ENCODE results near the gene KRTAP5-10.
"Not testable (repeated sequence)": the region's sequence is repeated elsewhere in the genome, so short reads cannot be mapped to it uniquely, and the experiment has no call there.

KRTAP5-10 gene, protein sequence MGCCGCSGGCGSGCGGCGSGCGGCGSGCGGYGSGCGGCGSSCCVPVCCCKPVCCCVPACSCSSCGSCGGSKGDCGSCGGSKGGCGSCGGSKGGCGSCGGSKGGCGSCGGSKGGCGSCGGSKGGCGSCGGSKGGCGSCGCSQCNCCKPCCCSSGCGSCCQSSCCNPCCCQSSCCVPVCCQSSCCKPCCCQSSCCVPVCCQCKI

DNA sequence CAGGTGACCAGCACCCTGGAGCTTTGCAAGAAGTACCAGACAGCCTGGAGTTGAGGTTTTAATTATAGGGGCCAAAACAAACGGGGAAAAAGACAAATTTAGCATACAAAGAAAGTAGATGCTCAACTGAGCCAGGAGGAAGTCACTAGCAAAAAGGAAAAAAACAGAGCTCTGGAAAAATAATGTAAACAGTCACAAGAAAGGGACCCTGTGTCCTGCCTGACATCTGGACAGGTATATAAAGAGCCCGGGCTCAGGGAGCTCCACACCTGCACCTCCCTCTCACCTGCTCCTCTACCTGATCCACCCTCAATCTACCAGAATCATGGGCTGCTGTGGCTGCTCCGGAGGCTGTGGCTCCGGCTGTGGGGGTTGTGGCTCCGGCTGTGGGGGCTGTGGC is at the start of gene KRTAP5-10:
Gene KRTAP5-10 (plus strand): TSS at position 301 of the 400 bp plus-strand sequence. CDS start 25 bp downstream, at position 326.
- DNase-seq = no peak

DNA sequence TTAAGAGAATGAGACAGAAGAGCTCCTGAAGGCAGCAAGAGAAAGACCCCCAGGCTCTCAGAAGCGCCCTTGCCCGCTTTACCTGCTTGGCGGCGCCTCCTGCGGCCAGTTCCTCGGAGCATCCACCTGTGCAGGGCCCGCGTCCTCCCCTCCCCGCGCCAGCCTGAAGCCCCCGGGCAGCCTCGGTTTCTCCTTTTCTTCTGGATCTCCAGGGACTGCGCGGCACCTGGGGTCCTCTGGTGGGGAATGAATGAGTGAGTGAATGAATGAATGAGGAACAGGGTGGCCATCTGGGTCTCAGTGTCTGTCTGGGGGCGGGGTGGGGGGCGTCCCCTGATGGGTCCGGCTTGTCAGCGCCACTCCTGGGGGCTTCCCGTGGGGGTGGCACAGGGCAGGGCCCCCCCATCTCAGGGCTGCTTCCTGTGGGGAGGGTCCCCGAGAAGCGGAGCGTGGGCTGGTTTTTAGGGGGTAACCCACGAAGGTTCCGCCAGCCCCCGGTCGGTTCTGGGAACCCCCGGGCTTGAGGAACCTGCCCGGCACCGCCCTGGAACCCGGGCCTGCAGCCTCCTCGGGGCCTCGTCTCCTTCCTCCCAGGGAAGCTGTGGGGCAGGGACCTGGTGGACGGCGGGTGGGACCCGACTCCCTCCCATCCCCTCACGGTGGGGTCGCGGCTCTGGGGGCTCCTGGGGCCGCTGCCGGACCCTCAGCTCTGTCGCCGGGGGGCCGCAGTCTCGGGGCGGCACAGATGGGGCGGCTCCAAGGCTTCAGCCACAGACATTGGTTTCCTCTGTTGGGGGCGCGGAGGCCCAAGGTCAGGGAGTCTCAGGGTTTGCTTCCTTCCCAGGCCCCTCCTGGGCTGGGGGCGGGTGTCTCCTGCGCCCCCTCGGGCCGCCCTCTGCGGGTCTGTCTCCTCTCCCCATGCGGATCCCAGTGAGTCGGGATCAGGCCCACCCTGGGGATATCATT is 46.6 kb upstream of the KRTAP5-10 start:
- DNase-seq = no peak

DNA sequence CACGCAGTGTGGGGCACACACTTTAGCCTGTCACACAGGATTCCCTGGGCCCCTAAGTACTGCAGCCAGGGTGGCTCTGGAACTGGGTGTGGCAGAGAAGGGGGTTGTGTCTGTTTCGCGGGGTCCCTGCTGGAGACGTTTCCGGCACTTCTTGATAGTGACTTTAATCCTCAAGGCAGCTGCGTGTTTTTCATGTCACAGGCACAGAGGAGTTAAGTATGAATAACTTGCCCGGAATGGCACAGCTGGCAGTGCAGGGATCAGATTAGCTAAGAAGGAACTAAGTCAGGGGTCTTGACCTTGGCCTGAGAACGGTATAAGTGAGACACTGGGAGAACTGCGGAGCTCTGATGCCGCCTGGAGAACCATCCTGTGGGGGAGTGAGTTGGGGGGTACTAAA is 45.8 kb upstream of the KRTAP5-10 start:
- DNase-seq = no peak

DNA sequence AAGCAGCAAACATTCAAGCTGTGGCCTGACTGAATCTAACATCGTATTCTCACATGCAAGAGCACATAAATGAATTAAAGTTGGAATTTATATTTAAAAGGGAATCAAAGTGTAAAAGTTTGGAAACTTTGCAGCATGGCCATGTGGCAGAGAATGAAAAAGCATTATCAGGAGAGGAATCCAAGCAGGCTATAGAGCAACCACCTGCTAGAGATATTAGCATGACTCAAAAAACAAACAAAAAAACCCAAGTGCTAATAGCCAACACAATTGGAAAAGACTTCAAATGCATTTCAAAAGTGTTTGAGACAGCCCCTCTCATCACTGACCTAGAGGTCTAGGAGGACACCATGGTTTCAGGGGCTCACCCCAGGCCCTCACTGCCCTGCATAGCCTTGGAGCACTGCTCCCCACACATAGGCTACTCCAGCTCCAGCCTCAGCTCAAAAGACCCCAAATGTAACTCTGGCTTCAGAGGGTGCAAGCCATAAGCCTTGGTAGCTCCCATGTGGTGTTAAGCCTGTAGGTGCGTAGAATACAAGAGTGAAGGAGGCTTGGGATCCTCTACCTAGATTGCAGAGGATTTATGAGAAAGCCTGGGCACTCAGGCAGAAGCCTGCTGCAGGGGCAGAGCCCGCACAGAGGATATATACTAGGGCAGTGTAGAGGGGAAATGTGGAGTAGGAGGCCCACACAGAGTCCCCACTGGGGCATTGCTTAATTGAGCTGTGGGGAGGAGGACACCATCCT is 40.0 kb upstream of the KRTAP5-10 start:
- no peak for DNase-seq

DNA sequence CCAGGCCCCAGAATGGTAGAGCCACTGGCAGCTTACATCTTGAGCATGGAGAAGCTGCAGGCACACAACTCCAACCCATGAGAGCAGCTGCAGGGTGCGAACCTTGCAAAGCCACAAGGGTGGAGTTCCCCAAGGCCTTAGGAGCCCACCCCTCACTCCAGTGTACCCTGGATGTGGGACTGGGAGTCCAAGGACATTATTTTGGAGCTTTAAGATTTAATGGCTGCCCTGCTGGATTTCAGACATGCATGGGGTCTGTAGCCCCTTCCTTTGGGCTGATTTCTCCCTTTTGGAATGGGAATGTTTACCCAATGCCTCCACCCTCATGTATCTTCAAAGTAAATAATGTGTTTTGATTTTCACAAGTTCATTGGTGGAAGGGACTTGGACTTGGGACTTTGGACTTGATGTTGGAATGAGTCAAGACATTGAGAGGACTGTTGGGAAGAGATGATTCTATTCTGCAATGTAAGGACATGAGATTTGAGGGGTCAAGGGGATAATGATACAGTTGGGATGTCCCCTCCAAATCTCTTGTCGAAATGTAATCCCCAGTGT is 39.3 kb upstream of the KRTAP5-10 start:
- DNase-seq = no peak

DNA sequence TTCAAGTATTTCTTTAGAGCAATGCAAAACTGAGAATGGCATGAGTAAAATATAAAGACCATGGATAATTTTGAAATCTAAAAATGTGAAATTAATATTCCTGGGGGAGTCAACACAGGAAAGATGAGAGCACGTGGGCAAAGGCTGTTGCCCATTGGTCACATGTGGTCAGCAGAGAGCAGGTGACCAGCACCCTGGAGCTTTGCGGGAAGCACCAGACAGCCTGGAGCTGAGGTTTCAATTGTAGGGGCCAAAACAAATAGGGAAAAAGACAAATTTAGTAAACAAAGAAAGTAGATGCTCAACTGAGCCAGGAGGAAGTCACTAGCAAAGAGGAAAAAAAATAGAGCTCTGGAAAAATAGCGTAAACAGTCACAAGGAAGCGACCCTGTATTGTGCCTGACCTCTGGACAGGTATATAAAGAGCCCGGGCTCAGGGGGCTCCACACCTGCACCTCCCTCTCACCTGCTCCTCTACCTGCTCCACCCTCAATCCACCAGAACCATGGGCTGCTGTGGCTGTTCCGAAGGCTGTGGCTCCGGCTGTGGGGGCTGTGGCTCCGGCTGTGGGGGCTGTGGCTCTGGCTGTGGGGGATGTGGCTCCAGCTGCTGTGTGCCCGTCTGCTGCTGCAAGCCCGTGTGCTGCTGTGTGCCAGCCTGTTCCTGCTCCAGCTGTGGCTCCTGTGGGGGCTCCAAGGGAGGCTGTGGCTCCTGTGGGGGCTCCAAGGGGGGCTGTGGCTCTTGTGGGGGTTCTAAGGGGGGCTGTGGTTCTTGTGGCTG is 38.4 kb upstream of the KRTAP5-10 start, which contains the start of gene KRTAP5-7:
Gene KRTAP5-7 (plus strand): TSS at position 472 of the 780 bp plus-strand sequence. CDS start 34 bp downstream, at position 506.
- DNase-seq = not testable (repeated sequence)

DNA sequence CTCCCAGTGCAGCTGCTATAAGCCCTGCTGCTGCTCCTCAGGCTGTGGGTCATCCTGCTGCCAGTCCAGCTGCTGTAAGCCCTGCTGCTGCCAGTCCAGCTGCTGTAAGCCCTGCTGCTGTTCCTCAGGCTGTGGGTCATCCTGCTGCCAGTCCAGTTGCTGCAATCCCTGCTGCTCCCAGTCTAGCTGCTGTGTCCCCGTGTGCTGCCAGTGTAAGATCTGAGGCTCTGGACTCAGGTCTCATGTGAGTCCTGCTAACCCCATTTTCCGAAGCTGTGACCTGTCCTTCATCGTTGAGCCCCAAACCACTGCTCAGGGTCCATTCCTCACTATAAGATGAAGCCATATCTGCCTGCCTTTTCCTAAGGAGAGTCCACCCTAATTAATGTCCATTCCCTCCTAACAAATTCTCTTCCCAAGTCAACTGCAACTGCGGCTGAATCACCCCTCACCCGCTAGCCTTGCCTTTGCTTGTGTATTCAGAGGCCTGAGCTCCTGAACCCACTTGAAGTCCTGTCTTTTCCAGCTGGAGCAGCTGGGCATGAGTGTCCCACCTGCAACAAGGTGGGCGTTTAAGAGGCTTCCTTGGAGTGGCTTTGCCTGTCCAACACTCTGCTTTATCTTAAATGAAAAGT is 37.7 kb upstream of the KRTAP5-10 start:
- DNase-seq = no peak

DNA sequence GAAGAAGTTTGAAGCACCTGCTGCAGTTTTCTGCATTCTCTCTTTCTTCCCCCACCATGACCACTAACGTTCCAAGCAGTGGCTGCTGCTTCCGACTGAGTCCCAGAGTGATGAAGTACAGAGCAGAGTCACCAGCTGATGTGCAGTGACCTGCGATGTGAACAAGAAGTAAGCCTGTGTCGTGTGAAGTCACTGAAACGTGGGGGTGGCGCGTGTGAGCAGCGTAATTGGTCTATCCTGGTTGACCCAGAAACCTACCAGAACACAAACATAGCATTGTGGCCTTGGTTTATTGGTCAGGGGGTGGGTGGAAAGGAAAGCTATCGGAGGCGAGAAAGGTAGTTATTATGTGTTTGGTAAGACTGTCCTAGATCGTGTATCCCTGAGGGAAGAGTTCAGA is 34.8 kb upstream of the KRTAP5-10 start:
- DNase-seq = no peak

DNA sequence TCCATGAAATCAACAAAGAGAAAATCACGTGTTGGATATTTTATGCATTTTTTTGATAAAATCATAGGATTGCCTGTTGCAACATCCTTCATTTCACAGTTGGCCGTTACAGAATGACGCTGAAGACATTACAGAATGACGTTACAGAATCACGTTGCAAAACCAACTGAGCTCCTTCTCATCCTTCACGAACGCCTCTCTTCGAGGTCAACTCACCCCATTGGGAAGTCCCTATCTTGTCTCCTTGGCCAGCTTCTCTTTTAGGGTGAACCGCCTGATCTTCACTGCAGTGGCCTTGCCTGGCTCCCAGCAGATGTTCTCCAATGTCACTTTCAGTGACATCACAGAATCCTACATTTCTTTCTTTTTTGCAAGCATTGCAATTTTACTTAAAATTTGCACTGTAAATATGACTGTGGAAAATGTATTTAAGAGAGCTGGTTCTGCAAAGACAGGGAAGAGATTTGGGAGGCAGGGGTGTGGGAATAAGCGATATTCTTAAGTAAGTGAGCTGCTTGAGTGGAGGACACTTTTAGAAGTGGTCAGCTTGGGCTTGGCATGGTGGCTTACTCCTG is 33.2 kb upstream of the KRTAP5-10 start:
- no peak for DNase-seq

DNA sequence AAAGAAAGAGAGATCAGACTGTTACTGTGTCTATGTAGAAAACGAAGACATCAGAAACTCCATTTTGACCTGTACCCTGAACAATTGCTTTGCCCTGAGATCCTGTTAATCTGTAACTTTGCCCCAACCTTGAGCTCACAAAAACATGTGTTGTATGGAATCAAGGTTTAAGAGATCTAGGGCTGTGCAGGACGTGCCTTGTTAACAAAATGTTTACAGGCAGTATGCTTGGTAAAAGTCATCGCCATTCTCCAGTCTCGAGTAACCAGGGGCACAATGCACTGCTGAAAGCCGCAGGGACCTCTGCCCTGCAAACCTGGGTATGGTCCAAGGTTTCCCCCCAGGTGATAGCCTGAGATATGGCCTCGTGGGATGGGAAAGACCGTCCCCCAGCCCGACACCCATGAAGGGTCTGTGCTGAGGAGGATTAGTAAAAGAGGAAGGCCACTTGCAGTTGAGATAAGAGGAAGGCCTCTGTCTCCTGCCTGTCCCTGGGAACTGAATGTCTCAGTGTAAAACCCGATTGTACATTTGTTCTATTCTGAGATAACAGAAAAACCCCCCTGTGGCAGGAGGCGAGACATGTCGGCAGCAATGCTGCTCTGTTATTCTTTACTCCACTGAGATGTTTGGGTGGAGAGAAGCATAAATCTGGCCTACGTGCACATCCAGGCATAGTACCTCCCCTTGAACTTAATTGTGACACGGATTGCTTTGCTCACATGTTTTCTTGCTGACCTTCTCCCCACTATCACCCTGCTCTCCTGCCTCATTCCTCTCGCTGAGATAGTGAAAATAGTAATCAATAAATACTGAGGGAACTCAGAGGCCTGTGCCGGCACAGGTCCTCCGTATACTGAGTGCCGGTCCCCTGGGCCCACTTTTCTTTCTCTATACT is 30.4 kb upstream of the KRTAP5-10 start:
- DNase-seq = not testable (repeated sequence)

DNA sequence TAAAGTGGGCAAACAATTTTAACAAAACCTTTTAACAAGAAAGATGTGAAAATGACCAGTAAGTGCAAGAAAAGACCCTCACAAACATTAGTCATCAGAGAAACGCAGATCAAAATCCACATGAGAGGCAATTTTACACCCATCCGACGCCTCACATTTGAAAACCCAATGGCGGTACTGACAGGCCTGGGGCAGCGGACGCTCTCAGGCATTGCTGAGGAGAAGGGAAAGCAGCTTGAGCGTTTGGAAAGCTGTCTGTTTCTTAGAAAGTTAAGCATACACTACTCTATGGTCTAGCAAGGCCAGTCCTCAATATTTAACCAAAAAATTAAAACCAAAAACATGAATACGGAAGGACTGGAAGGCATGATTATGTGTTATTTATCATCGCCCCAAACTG is 29.5 kb upstream of the KRTAP5-10 start:
- no peak for DNase-seq

DNA sequence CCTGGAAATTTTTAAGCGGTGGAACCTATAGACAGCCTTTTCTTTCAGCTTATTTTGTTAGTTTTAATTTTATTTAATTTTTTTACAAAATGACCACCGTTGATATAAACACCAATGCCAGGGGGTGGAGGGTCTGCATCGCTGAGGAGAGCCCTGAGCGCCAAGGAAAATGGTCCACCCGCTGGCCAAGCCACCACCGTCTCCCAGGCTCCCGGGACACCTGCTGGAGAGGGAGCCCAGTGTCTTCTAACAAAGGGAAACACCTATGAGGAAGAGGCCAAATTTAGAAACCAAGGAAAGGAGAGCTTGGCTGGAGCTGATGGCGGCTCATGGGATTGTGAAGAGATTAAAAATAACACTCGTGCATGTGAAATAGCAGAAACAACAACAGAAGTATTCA is 27.8 kb upstream of the KRTAP5-10 start:
- no peak for DNase-seq

DNA sequence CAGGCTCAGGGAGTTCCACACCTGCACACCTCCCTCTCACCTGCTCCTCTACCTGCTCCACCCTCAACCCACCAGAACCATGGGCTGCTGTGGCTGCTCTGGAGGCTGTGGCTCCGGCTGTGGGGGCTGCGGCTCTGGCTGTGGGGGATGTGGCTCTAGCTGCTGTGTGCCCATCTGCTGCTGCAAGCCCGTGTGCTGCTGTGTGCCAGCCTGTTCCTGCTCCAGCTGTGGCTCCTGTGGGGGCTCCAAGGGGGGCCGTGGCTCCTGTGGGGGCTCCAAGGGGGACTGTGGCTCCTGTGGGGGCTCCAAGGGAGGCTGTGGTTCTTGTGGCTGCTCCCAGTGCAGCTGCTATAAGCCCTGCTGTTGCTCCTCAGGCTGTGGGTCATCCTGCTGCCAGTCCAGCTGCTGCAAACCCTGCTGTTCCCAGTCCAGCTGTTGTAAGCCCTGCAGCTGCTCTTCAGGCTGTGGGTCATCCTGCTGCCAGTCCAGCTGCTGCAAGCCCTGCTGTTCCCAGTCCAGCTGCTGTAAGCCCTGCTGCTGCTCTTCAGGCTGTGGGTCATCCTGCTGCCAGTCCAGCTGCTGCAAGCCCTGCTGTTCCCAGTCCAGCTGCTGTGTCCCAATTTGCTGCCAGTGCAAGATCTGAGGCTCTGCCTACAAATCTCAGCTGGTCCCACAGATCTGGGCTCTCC is 27.2 kb upstream of the KRTAP5-10 start, which contains the start of gene KRTAP5-8:
Gene KRTAP5-8 (plus strand): TSS at position 49 of the 689 bp plus-strand sequence. CDS start 31 bp downstream, at position 80.
- DNase-seq = not testable (repeated sequence)

DNA sequence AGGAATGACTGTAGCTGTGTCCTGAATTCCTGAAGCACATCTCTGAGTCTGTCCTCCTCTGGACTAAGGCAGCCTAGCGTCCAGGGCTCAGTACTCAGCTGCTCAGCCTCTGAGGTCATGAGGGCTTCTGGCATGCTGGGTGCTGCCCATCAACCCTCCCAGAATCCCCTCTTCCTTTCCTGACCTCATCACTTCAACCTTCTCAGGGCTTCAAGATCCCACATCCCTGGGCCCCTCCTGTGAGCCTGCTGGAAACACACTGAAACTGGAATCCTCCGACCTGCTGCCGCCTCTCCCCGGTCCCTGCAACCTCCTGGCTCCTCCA is 26.7 kb upstream of the KRTAP5-10 start:
- no peak for DNase-seq

DNA sequence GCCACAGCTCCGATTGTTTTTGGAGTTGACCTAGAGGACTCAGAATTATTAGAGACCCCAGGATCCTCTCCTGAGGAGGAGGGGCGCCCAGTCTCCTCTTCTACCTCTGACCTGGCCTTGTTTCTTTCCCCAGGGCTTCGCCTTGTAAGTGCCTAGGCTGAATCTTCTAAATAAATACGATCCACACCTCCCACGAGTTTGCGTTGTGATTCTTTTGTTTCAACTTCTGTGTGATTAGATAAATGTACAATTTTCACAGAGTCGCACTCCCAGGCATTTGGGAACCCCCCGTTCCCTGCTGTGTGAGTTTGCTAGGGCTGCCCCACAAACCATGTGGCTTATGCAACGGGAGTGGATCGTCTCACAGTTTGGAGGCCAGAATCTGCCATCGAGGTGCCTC is 26.3 kb upstream of the KRTAP5-10 start:
- DNase-seq = no peak

DNA sequence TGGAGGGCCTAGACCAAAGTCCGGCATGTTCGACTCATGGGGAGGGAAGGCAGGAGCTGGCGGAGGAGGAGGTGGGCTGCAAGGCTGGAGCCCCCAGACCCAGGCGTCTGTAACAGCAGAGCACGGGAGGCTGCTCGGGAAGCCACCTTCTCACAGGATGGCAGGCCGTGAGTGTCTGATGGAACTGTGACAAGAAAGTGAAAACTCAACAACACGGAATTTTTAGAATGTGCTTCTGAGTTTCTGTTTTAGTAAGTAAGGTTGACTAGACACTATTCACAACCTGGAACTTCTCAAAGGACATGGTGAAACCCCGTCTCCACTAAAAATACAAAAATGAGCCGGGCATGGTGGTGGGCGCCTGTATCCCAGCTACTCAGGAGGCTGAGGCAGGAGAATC is 25.4 kb upstream of the KRTAP5-10 start:
- DNase-seq = not testable (repeated sequence)

DNA sequence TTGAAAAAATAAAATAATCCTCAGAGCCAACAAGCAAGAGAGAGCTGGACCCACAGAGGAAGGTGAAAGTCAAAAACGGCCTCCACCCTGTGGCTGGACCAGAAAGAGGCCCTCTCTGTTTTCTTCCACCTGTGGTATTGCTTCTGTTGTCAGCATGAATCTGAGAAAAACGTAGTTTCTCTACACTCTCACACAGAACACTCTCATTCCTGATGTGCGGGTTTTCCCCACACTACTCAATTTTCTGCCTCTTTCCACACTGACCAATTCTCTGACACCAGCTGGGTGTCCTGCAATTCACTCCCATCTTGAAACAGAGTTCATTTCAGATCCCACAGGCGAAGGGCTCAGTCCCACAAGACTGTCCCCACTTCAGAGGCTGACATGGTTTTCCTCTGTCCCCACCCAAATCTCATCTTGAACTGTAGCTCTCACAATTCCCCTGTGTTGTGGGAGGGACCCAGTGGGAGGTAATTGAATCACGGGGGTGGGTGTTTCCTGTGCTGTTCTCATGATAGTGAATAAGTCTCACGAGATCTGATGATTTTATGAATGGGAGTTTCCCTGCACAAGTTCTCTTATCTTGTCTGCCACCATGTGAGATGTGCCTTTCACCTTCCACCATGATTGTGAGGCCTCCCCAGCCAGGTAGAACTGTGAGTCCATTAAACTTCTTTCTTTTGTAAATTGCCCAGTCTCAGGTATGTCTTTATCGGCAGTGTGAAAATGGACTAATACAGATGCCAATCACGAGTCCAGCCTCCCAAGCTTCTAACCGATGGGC is 24.6 kb upstream of the KRTAP5-10 start:
- DNase-seq = not testable (repeated sequence)

DNA sequence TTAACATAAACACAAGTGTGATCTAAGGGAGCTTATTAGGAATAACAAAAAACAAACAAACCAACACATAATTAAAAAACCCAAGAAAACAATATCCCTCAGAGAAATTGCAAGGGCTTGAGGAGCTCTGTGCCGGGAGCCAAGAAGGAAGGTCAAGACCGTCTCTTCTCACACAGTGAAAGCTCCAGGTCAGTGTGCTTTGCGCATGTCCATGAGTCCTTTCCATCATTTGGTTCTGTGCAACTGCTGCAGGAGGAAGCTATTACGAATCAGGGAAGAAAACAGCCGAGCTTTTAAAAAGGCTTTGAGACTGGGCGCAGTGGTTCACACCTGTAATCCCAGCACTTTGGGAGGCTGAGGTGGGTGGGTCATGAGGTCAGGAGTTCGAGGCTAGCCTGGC is 23.0 kb upstream of the KRTAP5-10 start:
- DNase-seq = no peak
